Effector CD8-positive, alpha-beta T cell (primary cell): Measurements from ENCODE around the gene TMEM240.
"Not testable (repeated sequence)": the region's sequence is repeated elsewhere in the genome, so short reads cannot be mapped to it uniquely, and the experiment has no call there.

Source experiments
- DNase-seq: peaks from one replicate; lab custom pipeline; 2025; lab: John Stamatoyannopoulos, UW

Gene TMEM240

DNA sequence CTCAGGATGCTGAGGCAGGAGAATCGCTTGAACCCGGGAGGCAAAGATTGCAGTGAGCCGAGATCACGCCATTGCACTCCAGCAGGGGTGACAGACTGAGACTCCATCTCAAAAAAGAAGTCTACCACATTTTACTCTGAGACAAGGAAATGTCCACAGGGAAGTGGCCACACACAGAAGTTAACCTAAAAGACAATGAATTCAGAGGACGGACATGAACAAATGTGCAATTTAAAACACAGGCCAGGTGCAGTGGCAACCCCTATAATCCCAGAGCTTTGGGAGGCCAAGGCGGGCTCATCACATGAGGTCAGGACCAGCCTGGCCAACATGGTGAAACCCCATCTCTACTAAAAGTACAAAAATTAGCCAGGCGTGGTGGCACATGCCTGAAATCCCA is 17.3 kb upstream of the TMEM240 start:
- DNase-seq, result not testable (repeated sequence)

DNA sequence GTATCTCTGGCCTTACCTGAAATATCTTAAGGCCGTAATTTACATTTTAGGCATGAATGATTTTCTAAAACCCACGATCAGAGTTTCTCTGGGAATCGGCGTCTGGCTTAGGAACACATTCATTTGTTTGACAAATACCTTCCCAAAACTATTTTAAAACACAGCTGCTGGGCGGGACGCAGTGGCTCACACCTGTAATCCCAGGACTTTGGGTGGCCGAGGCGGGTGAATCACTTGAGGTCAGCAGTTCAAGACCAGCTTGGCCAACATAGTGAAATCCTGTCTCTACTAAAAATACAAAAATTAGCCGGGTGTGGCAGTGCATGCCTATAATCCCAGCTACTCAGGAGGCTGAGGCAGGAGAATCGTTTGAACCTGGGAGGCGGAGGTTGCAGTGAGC is 16.5 kb upstream of the TMEM240 start:
- DNase-seq, result not testable (repeated sequence)

- DNase-seq, result no peak
Measured at GRCh38 chr1:1556505-1556904, 16.1 kb upstream of the TMEM240 start.

- no peak for DNase-seq
Measured at GRCh38 chr1:1554926-1555915, 14.8 kb upstream of the TMEM240 start.

DNA sequence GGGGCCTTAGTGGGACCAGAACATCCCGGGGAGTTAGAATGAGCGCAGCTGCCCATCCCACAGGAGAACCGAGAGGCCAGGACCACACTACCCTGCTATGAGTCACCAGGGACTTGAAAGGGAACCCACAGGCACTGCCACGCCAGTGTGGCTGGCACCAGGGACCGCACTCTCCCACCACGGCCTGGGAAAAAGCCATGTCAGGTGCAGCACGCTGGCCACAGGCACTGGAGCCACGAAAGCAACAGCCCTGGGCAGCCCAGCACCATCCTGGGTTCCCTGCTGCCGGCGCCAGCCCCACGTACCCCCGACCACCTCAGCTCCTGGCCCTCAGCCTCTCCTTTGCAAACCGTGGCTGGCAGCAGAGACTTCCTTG is 14.1 kb upstream of the TMEM240 start:
- no peak for DNase-seq

DNA sequence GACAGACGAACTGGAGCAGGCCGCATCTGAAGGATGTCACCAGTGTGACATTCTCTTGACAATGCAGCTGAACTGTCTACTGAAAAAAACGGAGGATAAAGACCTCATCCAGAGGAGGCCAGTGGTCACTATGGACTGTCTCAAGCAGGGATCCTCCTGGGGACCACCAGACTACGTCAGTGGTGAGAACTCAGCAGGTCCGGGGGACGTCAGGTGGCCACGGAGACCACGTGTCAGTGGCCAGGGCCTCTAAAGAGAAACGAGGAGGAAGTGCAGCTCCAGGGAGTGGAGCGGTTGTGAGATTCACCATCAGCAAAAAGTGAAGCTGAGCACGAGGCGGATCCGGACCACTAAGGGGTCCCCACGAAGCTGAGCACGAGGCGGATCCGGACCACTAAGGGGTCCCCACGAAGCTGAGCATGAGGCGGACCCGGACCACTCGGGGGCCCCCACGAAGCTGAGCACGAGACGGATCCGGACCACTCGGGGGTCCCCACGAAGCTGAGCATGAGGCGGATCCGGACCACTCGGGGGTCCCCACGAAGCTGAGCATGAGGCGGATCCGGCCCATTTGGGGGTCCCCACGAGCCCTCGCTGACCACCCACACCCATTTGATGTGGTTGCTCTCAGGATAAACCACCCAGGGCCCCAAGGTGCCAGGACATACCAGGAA is 13.5 kb upstream of the TMEM240 start:
- no peak for DNase-seq

GRCh38 chr1:1552263-1552639 is 11.8 kb upstream of the TMEM240 start:
- no peak for DNase-seq

- DNase-seq, result no peak
Measured at GRCh38 chr1:1551524-1552262, 11.3 kb upstream of the TMEM240 start.

DNA sequence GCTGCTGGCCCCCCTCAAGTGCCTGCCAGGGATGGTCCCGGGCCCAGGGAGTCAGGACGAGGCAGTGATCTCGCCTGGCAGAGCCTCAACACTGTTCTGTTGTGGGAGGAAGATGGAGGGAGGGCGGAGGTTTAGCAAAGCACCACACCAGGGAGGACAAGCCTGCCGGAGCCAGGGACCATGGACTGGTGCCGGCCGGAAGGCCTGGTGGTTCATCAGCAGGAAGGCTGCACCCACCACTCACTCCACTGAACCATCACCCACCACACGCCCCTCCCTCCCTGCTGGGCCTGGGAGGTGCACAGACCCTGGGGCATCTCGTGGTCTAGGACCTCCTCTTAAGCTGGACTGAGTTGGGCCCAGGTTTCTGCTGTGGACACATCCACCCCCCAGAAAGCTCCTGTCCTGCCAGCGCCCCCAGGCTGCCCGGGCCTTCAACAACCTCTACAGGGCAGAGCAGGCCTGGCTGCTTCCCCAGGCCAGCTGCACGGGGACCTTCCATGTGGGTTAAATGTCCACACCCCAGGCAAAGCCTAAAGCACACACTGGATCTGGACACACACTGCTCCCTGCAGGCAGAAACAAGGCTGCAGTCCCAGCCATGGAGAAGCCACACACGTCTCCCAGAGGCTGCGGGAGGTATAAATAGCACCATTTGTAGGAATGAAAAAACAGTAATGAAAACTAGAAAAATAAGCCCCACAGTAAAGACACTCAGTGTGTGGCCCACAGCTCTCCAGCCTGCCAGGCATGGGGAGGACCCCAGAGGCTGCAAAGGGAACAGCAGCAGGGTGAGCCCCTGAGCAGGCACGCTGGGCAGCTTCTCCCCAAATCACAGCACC is 10.4 kb upstream of the TMEM240 start:
- no peak for DNase-seq

- DNase-seq, result no peak
Measured at GRCh38 chr1:1550087-1550486, 9.7 kb upstream of the TMEM240 start.

- DNase-seq, result no peak
Measured at GRCh38 chr1:1548591-1548990, 8.2 kb upstream of the TMEM240 start.

DNA sequence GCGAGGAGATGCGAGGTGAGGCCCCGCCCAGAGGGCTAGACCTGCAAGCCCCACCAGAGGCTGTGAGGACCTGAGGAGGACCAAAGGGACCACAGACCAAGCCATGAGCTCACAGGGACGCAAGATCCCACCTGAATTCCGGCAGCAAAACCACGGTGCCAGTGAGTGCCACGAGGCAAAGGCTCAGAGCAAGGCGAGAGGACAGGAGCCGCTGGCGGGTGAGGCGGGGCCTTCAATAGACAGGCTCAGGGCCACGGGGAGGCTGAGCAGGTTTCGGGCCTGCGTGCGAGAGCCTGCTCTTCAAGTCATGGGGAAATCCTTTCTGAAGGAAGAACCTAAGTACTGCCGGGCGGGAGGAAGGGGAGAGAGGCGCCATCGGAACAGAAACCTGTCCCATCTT is 7.1 kb upstream of the TMEM240 start:
- DNase-seq, result no peak

- DNase-seq, result no peak
Measured at GRCh38 chr1:1547011-1547410, 6.6 kb upstream of the TMEM240 start.

DNA sequence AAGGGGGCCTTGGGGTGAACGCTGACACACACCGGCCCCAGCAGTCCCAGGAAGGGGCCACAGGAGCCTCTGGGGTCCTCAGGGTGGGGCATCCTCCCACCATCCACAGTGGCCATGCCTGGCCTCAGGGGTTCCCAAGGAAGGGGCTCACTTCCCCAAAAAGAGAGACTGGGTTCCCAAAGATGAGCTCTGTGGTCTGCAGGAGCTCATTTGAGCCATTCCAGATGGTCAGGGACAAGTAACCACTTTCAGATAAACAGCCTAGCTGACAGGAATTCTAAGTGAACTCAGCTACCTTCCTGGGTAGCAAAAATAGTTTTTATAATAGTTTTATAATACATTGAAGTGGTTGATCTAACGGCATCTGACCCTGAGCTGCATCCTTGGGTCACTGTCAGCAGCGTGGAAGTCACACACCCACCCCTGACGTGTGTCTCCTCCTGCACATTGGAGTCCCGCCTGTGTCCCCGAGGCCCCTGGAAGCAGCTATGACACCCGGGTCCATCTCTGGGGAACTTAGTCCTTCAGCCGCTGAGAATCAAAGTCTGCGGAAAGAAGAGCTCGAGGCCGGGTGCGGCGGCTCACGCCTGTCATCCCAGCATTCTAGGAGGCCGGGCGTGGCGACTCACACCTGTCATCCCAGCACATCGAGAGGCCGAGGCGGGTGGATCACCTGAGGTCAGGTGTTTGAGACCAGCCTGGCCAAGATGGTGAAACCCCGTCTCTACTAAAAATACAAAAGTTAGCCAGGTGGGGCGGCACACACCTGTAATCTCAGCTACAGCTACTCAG is 5.7 kb upstream of the TMEM240 start:
- DNase-seq, result no peak

- DNase-seq, result no peak
Measured at GRCh38 chr1:1544544-1544943, 4.1 kb upstream of the TMEM240 start.

GRCh38 chr1:1543706-1544099 is 3.3 kb upstream of the TMEM240 start:
- no peak for DNase-seq

DNA sequence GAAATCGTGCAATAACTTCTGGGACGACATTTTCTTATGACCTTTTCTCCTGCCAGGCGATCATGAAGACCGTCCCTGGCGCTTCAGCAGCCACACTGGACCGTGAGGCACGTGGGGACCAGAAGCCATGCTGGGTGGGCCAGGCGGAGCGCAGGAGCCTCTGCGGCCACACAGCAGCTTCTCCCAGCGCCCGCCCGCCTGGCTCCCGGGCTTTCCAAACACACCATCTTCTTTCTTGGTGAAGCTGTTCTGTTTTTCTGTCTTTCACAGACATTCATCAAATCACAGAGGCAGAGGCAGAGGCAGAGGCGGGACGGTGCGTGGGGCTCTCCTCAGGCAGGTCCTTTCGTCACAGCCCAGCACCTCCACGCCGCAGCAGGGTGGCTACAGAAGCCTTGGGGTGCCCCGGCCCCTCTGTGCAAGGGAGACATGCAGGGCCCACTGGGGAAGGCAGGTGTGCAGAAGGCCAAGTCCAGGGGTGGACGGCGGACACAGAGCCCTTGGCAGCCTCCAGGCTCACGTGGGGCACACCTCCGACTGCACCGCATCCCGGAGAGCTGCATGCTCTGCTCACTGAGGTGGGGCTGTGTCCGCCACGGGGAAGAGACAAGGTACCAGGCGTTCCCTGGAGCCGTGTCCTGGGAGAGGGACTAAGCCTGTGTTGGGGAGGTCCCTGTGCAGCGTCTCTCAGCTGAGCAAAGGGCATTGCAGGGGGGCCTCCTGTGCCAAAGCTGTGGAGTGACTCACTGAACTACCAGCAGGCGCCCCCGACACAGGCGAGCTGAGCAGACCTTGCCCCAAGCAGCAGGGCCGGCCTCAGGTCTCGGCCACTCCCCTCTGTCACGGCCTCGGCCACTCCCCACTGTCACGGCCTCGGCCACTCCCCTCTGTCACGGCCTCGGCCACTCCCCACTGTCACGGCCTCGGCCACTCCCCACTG is 2.6 kb upstream of the TMEM240 start:
- DNase-seq, result no peak

DNA sequence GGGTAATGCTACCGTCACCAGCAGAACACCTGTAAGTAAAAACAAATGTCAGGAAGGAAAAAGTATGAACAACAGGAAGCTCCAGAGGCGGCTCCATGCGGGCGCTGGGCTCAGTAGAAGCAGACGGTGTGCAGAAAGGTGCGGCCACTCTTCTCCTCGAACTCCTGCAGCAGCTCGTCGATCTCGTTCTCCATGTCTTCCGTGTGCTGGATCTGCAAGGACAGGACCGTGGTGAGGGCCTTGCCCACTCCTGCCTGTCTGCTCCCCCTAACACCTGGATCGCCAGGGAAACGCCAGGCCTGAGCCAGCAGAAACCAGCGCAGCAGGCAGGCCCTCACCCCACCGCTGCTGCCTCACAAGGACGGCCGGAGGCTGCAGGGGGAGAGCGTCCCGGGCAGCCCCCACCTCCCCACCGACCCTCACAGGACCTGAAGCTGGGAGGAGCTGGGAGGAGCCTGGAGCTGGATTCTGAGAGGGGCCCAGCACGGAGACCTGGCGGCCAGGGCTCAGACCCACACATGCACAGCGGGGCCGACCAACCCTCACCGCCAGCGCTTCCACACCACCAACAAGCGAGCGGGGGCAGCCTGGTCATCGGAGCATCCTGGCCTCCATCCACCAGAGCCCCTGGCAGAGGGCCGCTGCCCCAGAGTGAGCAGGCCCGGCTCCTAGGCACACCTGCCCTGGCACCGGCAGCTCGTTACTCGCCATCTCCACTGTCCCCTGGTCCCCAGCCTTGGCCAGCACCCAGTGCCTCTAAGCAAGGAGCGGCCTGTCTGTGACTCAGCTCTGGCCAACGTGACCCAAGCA is 1.7 kb upstream of the TMEM240 start:
- no peak for DNase-seq
